Activated naive CD4-positive, alpha-beta T cell treated with anti-CD3 and anti-CD28 coated beads, Interleukin-2, amount 50 U/mL, for 72 hours (primary cell): ENCODE results near the gene MAP4. TPM values are rescaled to one million over a fixed set of nuclear protein-coding genes. Genes with fewer than 3 reads are reported as not detected.
"Not testable (repeated sequence)": the region's sequence is repeated elsewhere in the genome, so short reads cannot be mapped to it uniquely, and the experiment has no call there.

Source experiments
- ATAC-seq, 2 donors: fragments of 150-1000 bp; cut with Tn5 transposase; 2 replicates each; pipeline ENCODE4 v1.10.0; 2021; ENCODE audit warnings: mild to moderate bottlenecking in 2 of 2, moderate library complexity in 2 of 2
- DNase-seq, 2 donors: peaks; one replicate each; pipeline ENCODE4 v3.0.0; 2021 to 2022; ENCODE audit warnings: low spot score in 2 of 2
- H3K27ac Mint-ChIP-seq, 2 donors: one replicate each; pipeline ENCODE4 v1.8.0; 2022; ENCODE audit warnings: mild to moderate bottlenecking in 2 of 2, mixed read lengths in 2 of 2
- H3K36me3 Mint-ChIP-seq, 2 donors: one replicate each; pipeline ENCODE4 v1.8.0; 2022; ENCODE audit warnings: mixed read lengths in 2 of 2
- H3K9me3 Mint-ChIP-seq, 2 donors: one replicate each; pipeline ENCODE4 v1.8.0; 2022; ENCODE audit warnings: mixed read lengths in 2 of 2
- total RNA-seq, 2 donors: library from RNA; stranded (reverse); gene quantifications; one replicate each; pipeline ENCODE4 v1.2.3, GENCODE V29; 2022

The MAP4 gene
- total RNA-seq, 2 donors from 2014 or later, result 70.1 to 118 TPM

GRCh38 chr3:47849699-47850563, 166.3 kb downstream of the MAP4 start:
- ATAC-seq, result peak in 1 of 2 donors; percentile 15
- no peaks in the 10 kb centered on the region for H3K9me3 Mint-ChIP-seq
- no peak for DNase-seq
- peak overlapping the region in 1 of 2 donors; percentile 58 for H3K27ac Mint-ChIP-seq
- H3K36me3 Mint-ChIP-seq, result no peaks in the 10 kb centered on the region

GRCh38 chr3:47849186-47849698, 167.0 kb downstream of the MAP4 start:
- Mint-ChIP-seq H3K27ac (peak overlapping the region in 1 of 2 donors; percentile 87), H3K9me3 (no peaks in the 10 kb centered on the region), H3K36me3 (no peaks in the 10 kb centered on the region)
- no peak for ATAC-seq
- DNase-seq, result no peak

GRCh38 chr3:47848599-47849117, 167.6 kb downstream of the MAP4 start:
- Mint-ChIP-seq H3K36me3 (no peaks in the 10 kb centered on the region), H3K9me3 (no peaks in the 10 kb centered on the region), H3K27ac (no peak overlapping the region)
- DNase-seq (no peak), ATAC-seq (no peak)

- Mint-ChIP-seq H3K9me3 (no peaks in the 10 kb centered on the region), H3K27ac (no peak overlapping the region), H3K36me3 (no peaks in the 10 kb centered on the region)
- no peak for ATAC-seq
- DNase-seq, result no peak
These were observed 168.3 kb downstream of the MAP4 start for GRCh38 chr3:47847801-47848518.

GRCh38 chr3:47847260-47847659, 169.0 kb downstream of the MAP4 start:
- H3K36me3 Mint-ChIP-seq, result no peaks in the 10 kb centered on the region

GRCh38 chr3:47846880-47847248, 169.4 kb downstream of the MAP4 start:
- no peak for DNase-seq
- ATAC-seq, result no peak
- Mint-ChIP-seq H3K36me3 (no peaks in the 10 kb centered on the region), H3K9me3 (no peaks in the 10 kb centered on the region), H3K27ac (no peak overlapping the region)

More at GRCh38 chr3:47847260-47847659, 169.0 kb downstream of the MAP4 start:
- DNase-seq, result no peak
- no peaks in the 10 kb centered on the region for H3K9me3 Mint-ChIP-seq
- ATAC-seq, result no peak
- H3K27ac Mint-ChIP-seq, result peak overlapping the region in 1 of 2 donors; percentile 22

- no peak for ATAC-seq
- Mint-ChIP-seq H3K9me3 (no peaks in the 10 kb centered on the region), H3K36me3 (no peaks in the 10 kb centered on the region), H3K27ac (no peak overlapping the region)
- DNase-seq, result no peak
These were observed 169.9 kb downstream of the MAP4 start for GRCh38 chr3:47846186-47846879.

- H3K27ac Mint-ChIP-seq, result peak overlapping the region in 1 of 2 donors; percentile 12
- no peak for ATAC-seq
- no peaks in the 10 kb centered on the region for H3K36me3 Mint-ChIP-seq
- no peak for DNase-seq
- H3K9me3 Mint-ChIP-seq, result no peaks in the 10 kb centered on the region
These were observed 174.3 kb downstream of the MAP4 start for GRCh38 chr3:47841786-47842349.

- ATAC-seq (no peak), DNase-seq (no peak)
- Mint-ChIP-seq H3K36me3 (no peaks in the 10 kb centered on the region), H3K9me3 (no peaks in the 10 kb centered on the region), H3K27ac (peak overlapping the region in 1 of 2 donors; percentile 0)
These were observed 177.7 kb downstream of the MAP4 start for GRCh38 chr3:47838503-47838902.

- no peak for ATAC-seq
- no peak for DNase-seq
- H3K36me3 Mint-ChIP-seq, result peaks cover 5% of the 10 kb centered on the region in 2 donors
- H3K9me3 Mint-ChIP-seq, result no peaks in the 10 kb centered on the region
- H3K27ac Mint-ChIP-seq, result peak overlapping the region; percentile 49 to 55
These were observed 179.2 kb downstream of the MAP4 start for GRCh38 chr3:47836986-47837385.

- peak in 1 of 2 donors; percentile 9 for ATAC-seq
- H3K9me3 Mint-ChIP-seq, DNase-seq: not testable (repeated sequence)
- H3K36me3 Mint-ChIP-seq, result peaks cover 18 to 48% of the 10 kb centered on the region in 2 donors
- peak overlapping the region; percentile 61 to 65 for H3K27ac Mint-ChIP-seq
These were observed 186.7 kb downstream of the MAP4 start for GRCh38 chr3:47829482-47829881.

- peaks cover 15 to 38% of the 10 kb centered on the region in 2 donors for H3K36me3 Mint-ChIP-seq
- peak overlapping the region; percentile 94 to 96 for H3K27ac Mint-ChIP-seq
- DNase-seq (no peak), ATAC-seq (no peak)
- H3K9me3 Mint-ChIP-seq, result peaks cover 0 to 4% of the 10 kb centered on the region in 2 donors
These were observed 190.6 kb downstream of the MAP4 start for GRCh38 chr3:47825590-47825989.

GRCh38 chr3:47824541-47825473, 191.4 kb downstream of the MAP4 start:
- peak; percentile 97 to 99 for ATAC-seq
- peaks cover 14 to 37% of the 10 kb centered on the region in 2 donors for H3K36me3 Mint-ChIP-seq
- peaks cover 0 to 4% of the 10 kb centered on the region in 2 donors for H3K9me3 Mint-ChIP-seq
- H3K27ac Mint-ChIP-seq, result peak overlapping the region; percentile 94 to 96
- peak; percentile 86 to 88 for DNase-seq

- Mint-ChIP-seq H3K9me3 (peaks cover 0 to 4% of the 10 kb centered on the region in 2 donors), H3K27ac (no peak overlapping the region), H3K36me3 (peaks cover 8 to 9% of the 10 kb centered on the region in 2 donors)
- ATAC-seq (no peak), DNase-seq (no peak)
These were observed 198.6 kb downstream of the MAP4 start for GRCh38 chr3:47817609-47818008.

- no peaks in the 10 kb centered on the region for H3K9me3 Mint-ChIP-seq
- ATAC-seq (no peak), DNase-seq (no peak)
- peaks cover 4 to 10% of the 10 kb centered on the region in 2 donors for H3K36me3 Mint-ChIP-seq
- peak overlapping the region in 1 of 2 donors; percentile 64 for H3K27ac Mint-ChIP-seq
These were observed 202.6 kb downstream of the MAP4 start for GRCh38 chr3:47813551-47814177.
